H1 (cell line): ENCODE measurements around the gene MYH7. TPM values are rescaled to one million over a fixed set of nuclear protein-coding genes. Genes with fewer than 3 reads are reported as not detected.

Source experiments
- CTCF ChIA-PET: fragments of 300-600 bp; sonication (Branson Sonifier 250); formaldehyde crosslinking; loops from one replicate; lab custom pipeline; 2021; ENCODE audit not compliant: partially characterized antibody; lab: Charles Lee
- POLR2A ChIA-PET: fragments of 300-600 bp; sonication (Branson Sonifier 250); formaldehyde crosslinking; loops from one replicate; lab custom pipeline; 2021; ENCODE audit warnings: inconsistent platforms; ENCODE audit not compliant: partially characterized antibody; lab: Charles Lee
- DNase-seq, 2 experiments: peaks; one replicate each; pipeline versions ENCODE4 v3.0.0 to v3.0.0-alpha.2; 2010 to 2022; ENCODE audit warnings: low spot score in 2 of 2, low read depth in 1 of 2, mixed read lengths in 1 of 2
- FAIRE-seq: peaks from 2 replicates; lab custom pipeline; 2011; peaks lifted over from hg19 to GRCh38; lab: Jason Lieb, UNC
- H2AFZ ChIP-seq: 2 replicates; pipeline ENCODE4 v1.8.1; 2012; ENCODE audit warnings: low read length, inconsistent platforms
- H2AK5ac ChIP-seq: 2 replicates; pipeline ENCODE4 v1.6.1; 2013; ENCODE audit warnings: low read depth, low read length
- H2BK120ac ChIP-seq: replicated peaks from 2 replicates; pipeline ENCODE3; 2013; ENCODE audit warnings: low read depth, low read length, inconsistent platforms
- H2BK12ac ChIP-seq: 2 replicates; pipeline ENCODE4 v1.6.1; 2013; ENCODE audit warnings: low read depth, low read length
- H2BK15ac ChIP-seq: 2 replicates; pipeline ENCODE4 v1.6.1; 2013; ENCODE audit warnings: low read length
- H2BK20ac ChIP-seq: 2 replicates; pipeline ENCODE4 v1.6.1; 2013; ENCODE audit warnings: low read length
- H2BK5ac ChIP-seq: 2 replicates; pipeline ENCODE4 v1.6.1; 2013; ENCODE audit warnings: low read depth, low read length
- H3K14ac ChIP-seq: 2 replicates; pipeline ENCODE4 v1.6.1; 2013; ENCODE audit warnings: inconsistent platforms; ENCODE audit not compliant: insufficient read length
- H3K18ac ChIP-seq: 2 replicates; pipeline ENCODE4 v1.6.1; 2013; ENCODE audit warnings: low read length; ENCODE audit errors: extremely low read depth
- H3K23ac ChIP-seq: 2 replicates; pipeline ENCODE4 v1.6.1; 2013; ENCODE audit warnings: inconsistent platforms; ENCODE audit not compliant: insufficient read length
- H3K23me2 ChIP-seq: 2 replicates; pipeline ENCODE4 v1.6.1; 2013; ENCODE audit warnings: low read depth, low read length
- H3K27ac ChIP-seq: 2 replicates; pipeline ENCODE4 v1.6.1; 2011; ENCODE audit warnings: low read depth, low read length, inconsistent platforms
- H3K27me3 ChIP-seq, 4 experiments: replicated peaks in 1 of 4; 1 replicate in 1 of 4; 2 replicates in 3 of 4; pipeline versions ENCODE4 v1.6.1 to v1.8.1; 2011 to 2013; ENCODE audit warnings: low read length in 3 of 4, mild to moderate bottlenecking in 3 of 4, inconsistent platforms in 2 of 4, mixed read lengths in 2 of 4, moderate library complexity in 1 of 4; ENCODE audit not compliant: control insufficient read depth in 3 of 4, insufficient read depth in 3 of 4; ENCODE audit errors: extremely low read depth in 1 of 4
- H3K36me3 ChIP-seq, 4 experiments: 2 replicates each; pipeline versions ENCODE4 v1.6.1 to v1.8.1; 2011 to 2013; ENCODE audit warnings: mild to moderate bottlenecking in 4 of 4, low read length in 3 of 4, moderate library complexity in 2 of 4, control low read depth in 1 of 4, inconsistent platforms in 1 of 4; ENCODE audit not compliant: insufficient read depth in 4 of 4, control insufficient read depth in 2 of 4
- H3K4ac ChIP-seq: replicated peaks from 2 replicates; pipeline ENCODE3; 2013; ENCODE audit warnings: low read length, low read depth, mixed read lengths, inconsistent platforms; ENCODE audit not compliant: insufficient read length
- H3K4me1 ChIP-seq, 4 experiments: replicated peaks in 1 of 4; 1 replicate in 1 of 4; 2 replicates in 3 of 4; pipeline versions ENCODE4 v1.6.1 to v1.8.1; 2011 to 2013; ENCODE audit warnings: low read length in 3 of 4, inconsistent platforms in 2 of 4, mixed read lengths in 1 of 4; ENCODE audit not compliant: insufficient read depth in 4 of 4, control insufficient read depth in 3 of 4
- H3K4me2 ChIP-seq, 2 experiments: 2 replicates each; pipeline versions ENCODE4 v1.6.1 to v1.8.1; 2011 to 2013; ENCODE audit warnings: low read depth in 2 of 2, low read length in 2 of 2, control low read depth in 1 of 2, inconsistent platforms in 1 of 2, mild to moderate bottlenecking in 1 of 2; ENCODE audit not compliant: insufficient read depth in 1 of 2
- H3K4me3 ChIP-seq, 4 experiments: fragments of 200-600, 300-600 bp in 1 of 4; sonication (generic), shearing (Covaris generic), sonication (Bioruptor Twin) in 1 of 4; 2 replicates each; pipeline versions ENCODE4 v1.5.1 to v1.8.1; 2011 to 2016; ENCODE audit warnings: low read length in 4 of 4, low read depth in 3 of 4, control low read depth in 2 of 4, inconsistent platforms in 2 of 4, mild to moderate bottlenecking in 2 of 4, mixed read lengths in 1 of 4, moderate library complexity in 1 of 4; ENCODE audit not compliant: insufficient read depth in 2 of 4; ENCODE audit errors: extremely low read depth in 1 of 4
- H3K56ac ChIP-seq: replicated peaks from 2 replicates; pipeline ENCODE3; 2013; ENCODE audit warnings: low read depth, mild to moderate bottlenecking, mixed read lengths, low read length, inconsistent platforms; ENCODE audit not compliant: insufficient read length
- H3K79me1 ChIP-seq: 2 replicates; pipeline ENCODE4 v1.6.1; 2013; ENCODE audit warnings: low read depth, low read length, control low read depth
- H3K79me2 ChIP-seq, 2 experiments: 2 replicates each; pipeline versions ENCODE4 v1.6.1 to v1.8.1; 2012 to 2013; ENCODE audit warnings: low read length in 2 of 2, mild to moderate bottlenecking in 2 of 2, inconsistent platforms in 1 of 2; ENCODE audit not compliant: insufficient read depth in 2 of 2, control insufficient read depth in 1 of 2
- H3K9ac ChIP-seq, 4 experiments: replicated peaks in 1 of 4; 1 replicate in 1 of 4; 2 replicates in 3 of 4; pipeline versions ENCODE4 v1.6.1 to v1.8.1; 2011 to 2013; ENCODE audit warnings: low read depth in 3 of 4, low read length in 3 of 4, control low read depth in 2 of 4, mild to moderate bottlenecking in 2 of 4, moderate library complexity in 2 of 4, inconsistent platforms in 1 of 4; ENCODE audit errors: extremely low read depth in 1 of 4
- H3K9me3 ChIP-seq, 2 experiments: 2 replicates each; pipeline versions ENCODE4 v1.6.1 to v1.8.1; 2012 to 2013; ENCODE audit warnings: mild to moderate bottlenecking in 2 of 2, moderate library complexity in 2 of 2, control low read depth in 1 of 2, inconsistent platforms in 1 of 2, low read depth in 1 of 2, low read length in 1 of 2, mixed read lengths in 1 of 2; ENCODE audit not compliant: insufficient read depth in 2 of 2
- H4K20me1 ChIP-seq, 2 experiments: replicated peaks in 1 of 2; 2 replicates each; pipeline versions ENCODE3 to v1.8.1; 2011 to 2013; ENCODE audit warnings: inconsistent platforms in 2 of 2, low read length in 2 of 2, mild to moderate bottlenecking in 1 of 2; ENCODE audit not compliant: insufficient read depth in 2 of 2, control insufficient read depth in 1 of 2
- H4K5ac ChIP-seq: 2 replicates; pipeline ENCODE4 v1.6.1; 2013; ENCODE audit warnings: low read length, low read depth, mixed read lengths, inconsistent platforms; ENCODE audit not compliant: insufficient read length
- H4K8ac ChIP-seq: 2 replicates; pipeline ENCODE4 v1.8.0; 2013; ENCODE audit warnings: mild to moderate bottlenecking, moderate library complexity, low read length, inconsistent platforms; ENCODE audit not compliant: insufficient read depth; ENCODE audit errors: extremely low read depth
- H4K91ac ChIP-seq: replicated peaks from 2 replicates; pipeline ENCODE3; 2013; ENCODE audit warnings: low read length, mixed read lengths, inconsistent platforms; ENCODE audit not compliant: insufficient read length
- BRCA1 ChIP-seq: IDR thresholded peaks from 2 replicates; pipeline ENCODE4 v1.6.1; 2012; ENCODE audit warnings: low read depth, low read length, improper control_type of control experiment
- RBBP5 ChIP-seq: IDR thresholded peaks from 2 replicates; pipeline ENCODE4 v1.7.1; 2012; ENCODE audit warnings: low read depth, mild to moderate bottlenecking, inconsistent platforms, low read length, moderate library complexity, borderline replicate concordance
- SP4 ChIP-seq: IDR thresholded peaks from 2 replicates; pipeline ENCODE4 v1.6.1; 2012; ENCODE audit warnings: low read length, inconsistent platforms
- WGBS, 2 experiments: shearing (Covaris generic) in 1 of 2; methylation state at CpG; one replicate each; pipeline versions ENCODE4 v1.1.6 to v1.1.7; 2013 to 2015; ENCODE audit warnings: low lambda C conversion rate in 2 of 2, mixed read lengths in 2 of 2, inconsistent platforms in 1 of 2, low coverage in 1 of 2, missing lambda C conversion rate in 1 of 2; ENCODE audit not compliant: insufficient replicate concordance in 2 of 2, insufficient coverage in 1 of 2, insufficient read length in 1 of 2; ENCODE audit errors: extremely low coverage in 1 of 2, missing lambda C conversion rate in 1 of 2; 5-methylcytosine and 5-hydroxymethylcytosine counted together
- polyA plus RNA-seq, 7 experiments: library from polyadenylated mRNA; depleted of rRNA in 3 of 7; stranded (reverse) in 5 of 7; unstranded in 2 of 7; fragments of >200 nt in 5 of 7; fragments of 200-250 nt in 2 of 7; gene quantifications; 1 replicate in 5 of 7; 2 replicates in 1 of 7; 4 replicates in 1 of 7; pipeline versions ENCODE4 v1.2.1 to v1.2.3, GENCODE V29; 2011 to 2013; ENCODE audit warnings: missing spikeins in 2 of 7, mixed read lengths in 2 of 7
- total RNA-seq: library from RNA; stranded (reverse); fragmentation: NEBNext Ultra II Directional; extraction: Animal tissue kit (Norgen Biotek cat#: 25700); gene quantifications from 2 replicates; pipeline ENCODE4 v1.2.1, GENCODE V29; 2021

The MYH7 gene
- total and polyA plus RNA-seq, 2 of the 8 experiments (the other 6 are each of a cell fraction or from before 2014, with no cell fraction given): not detected

DNA sequence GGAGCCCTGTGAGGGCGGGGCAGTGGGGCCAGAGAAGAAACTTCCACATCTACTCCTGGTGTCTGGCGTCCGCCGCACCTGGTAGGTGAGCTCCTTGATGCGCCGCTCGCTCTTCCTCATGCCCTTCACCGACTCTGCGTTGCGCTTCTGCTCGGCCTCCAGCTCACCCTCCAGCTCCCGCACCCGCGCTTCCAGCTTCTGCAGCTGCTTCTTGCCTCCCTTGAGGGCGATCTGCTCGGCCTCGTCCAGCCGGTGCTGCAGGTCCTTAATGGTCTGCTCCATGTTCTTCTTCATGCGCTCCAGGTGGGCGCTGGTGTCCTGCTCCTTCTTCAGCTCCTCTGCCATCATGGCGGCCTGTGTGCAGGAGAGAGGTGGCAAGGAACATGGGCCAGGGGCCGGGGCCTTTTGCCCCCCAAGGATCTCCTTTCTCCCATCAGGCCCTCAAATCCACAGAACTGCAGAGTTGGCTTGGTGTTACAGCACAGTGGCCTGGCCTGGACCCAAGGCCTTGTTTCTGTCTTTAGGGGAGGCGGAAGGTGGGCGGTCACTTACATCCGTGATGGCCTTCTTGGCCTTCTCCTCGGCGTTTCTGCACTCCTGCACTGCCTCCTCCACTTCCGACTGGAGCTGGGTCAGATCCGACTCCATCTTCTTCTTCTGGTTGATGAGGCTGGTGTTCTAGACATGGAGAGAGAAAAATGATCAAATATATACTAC, 50.9 kb downstream of the MYH7 start:
- Histone ChIP-seq H3K4me2 (no peak overlapping the region), H3K9ac (no peak overlapping the region), H2BK120ac (no peak overlapping the region), H2BK20ac (no peak overlapping the region), H3K4ac (no peak overlapping the region), H2BK5ac (no peak overlapping the region), H3K36me3 (no peaks in the 10 kb centered on the region), H3K27ac (no peak overlapping the region), H2BK15ac (no peak overlapping the region), H4K20me1 (no peaks in the 10 kb centered on the region), H2AFZ (no peak overlapping the region), H3K23me2 (no peaks in the 10 kb centered on the region; the same call in 1 of the 2 replicates), H3K18ac (no peak overlapping the region), H3K4me1 (peaks cover 0 to 10% (median 1%) of the 10 kb centered on the region in 4 experiments; a peak in 4 of 7 replicates), H2BK12ac (no peak overlapping the region), H3K23ac (no peak overlapping the region), H4K5ac (no peak overlapping the region), H3K9me3 (no peaks in the 10 kb centered on the region), H3K79me2 (no peaks in the 10 kb centered on the region), H3K27me3 (no peaks in the 10 kb centered on the region; a peak in 1 of 7 replicates), H3K56ac (no peak overlapping the region), H3K79me1 (no peaks in the 10 kb centered on the region), H4K8ac (no peak overlapping the region), H2AK5ac (no peak overlapping the region), H3K4me3 (no peak overlapping the region), H4K91ac (no peak overlapping the region), H3K14ac (no peak overlapping the region)
- ChIA-PET CTCF (interaction anchor here (0.6 to 15.0 kb wide), 10 partner anchors 10 to 707 kb away, joined by 3 to 333 read pairs (median 4); partner anchors contain the start of genes EFS and SLC22A17), POLR2A (no interaction called here)
- DNase-seq (no peak), FAIRE-seq (no peak)
- WGBS, 2 experiments: 91% methylated on average over 29 of the region's 29 CpGs; no CpG with 5 or more reads in 1 of the 2 experiments
- TF ChIP-seq BRCA1 (no peak), SP4 (no peak), RBBP5 (no peak)
